Activated CD4-positive, CD25-positive, alpha-beta regulatory T cell treated with anti-CD3 and anti-CD28 coated beads, Interleukin-2, amount 50 U/mL, for 16 hours (primary cell): ENCODE measurements around the gene TMOD2.

Experiments
- DNase-seq: peaks from one replicate; pipeline ENCODE4 v3.0.0-alpha.2; 2020; ENCODE audit warnings: low read depth, low spot score

Gene TMOD2

GRCh38 chr15:51735228-51736010 is 16.0 kb upstream of the TMOD2 start:
- DNase-seq, result no peak

- no peak for DNase-seq
These were observed 15.3 kb upstream of the TMOD2 start for GRCh38 chr15:51736069-51736468.

GRCh38 chr15:51736751-51737521 is 14.5 kb upstream of the TMOD2 start:
- no peak for DNase-seq

- DNase-seq, result no peak
These were observed 13.7 kb upstream of the TMOD2 start, which contains the start of gene LYSMD2 for GRCh38 chr15:51737522-51738305. TSS of gene LYSMD2 (minus strand) at chr15:51737655. CDS start at chr15:51737622, 33 bp downstream.

GRCh38 chr15:51738553-51738952 is 12.8 kb upstream of the TMOD2 start:
- DNase-seq, result no peak

GRCh38 chr15:51739061-51739712 is 12.2 kb upstream of the TMOD2 start:
- no peak for DNase-seq

- no peak for DNase-seq
These were observed 2.1 kb upstream of the TMOD2 start for GRCh38 chr15:51749307-51749706.

GRCh38 chr15:51750186-51750585 is 1.2 kb upstream of the TMOD2 start:
- DNase-seq, result no peak

- no peak for DNase-seq
These were observed 593 bp downstream of the TMOD2 start for GRCh38 chr15:51751697-51752683.

- DNase-seq, result no peak
These were observed 1.5 kb downstream of the TMOD2 start for GRCh38 chr15:51752888-51753287.

- DNase-seq, result no peak
These were observed 2.9 kb downstream of the TMOD2 start for GRCh38 chr15:51754267-51754666.

- DNase-seq, result no peak
These were observed 4.4 kb downstream of the TMOD2 start for GRCh38 chr15:51755790-51756189.

GRCh38 chr15:51756482-51756881 is 5.1 kb downstream of the TMOD2 start:
- no peak for DNase-seq

GRCh38 chr15:51757450-51757849 is 6.1 kb downstream of the TMOD2 start:
- no peak for DNase-seq

- no peak for DNase-seq
These were observed 7.2 kb downstream of the TMOD2 start for GRCh38 chr15:51758645-51759044.

- no peak for DNase-seq
These were observed 8.2 kb downstream of the TMOD2 start for GRCh38 chr15:51759557-51760070.

GRCh38 chr15:51760805-51761204 is 9.4 kb downstream of the TMOD2 start:
- no peak for DNase-seq

GRCh38 chr15:51765751-51766150 is 14.4 kb downstream of the TMOD2 start:
- DNase-seq, result no peak

- no peak for DNase-seq
These were observed 14.9 kb downstream of the TMOD2 start for GRCh38 chr15:51766341-51766740.

GRCh38 chr15:51768018-51768417 is 16.6 kb downstream of the TMOD2 start:
- no peak for DNase-seq
